ENCODE measurements around the gene TRIM31.
"Not testable (repeated sequence)": the region's sequence is repeated elsewhere in the genome, so short reads cannot be mapped to it uniquely, and the experiment has no call there.

TRIM31 gene

GRCh38 chr6:30152016-30152673 lies 39.3 kb upstream of the TRIM31 start:
- Mint-ChIP-seq H3K36me3 (no peaks in the 10 kb centered on the region), H3K9me3 (no peaks in the 10 kb centered on the region), H3K4me1 (peaks cover 4% of the 10 kb centered on the region), H3K27me3 (peaks cover 8% of the 10 kb centered on the region), H3K4me3 (no peak overlapping the region), H3K27ac (no peak overlapping the region)

- Mint-ChIP-seq H3K4me1 (peaks cover 4% of the 10 kb centered on the region), H3K36me3 (no peaks in the 10 kb centered on the region), H3K27me3 (peaks cover 8% of the 10 kb centered on the region), H3K27ac (no peak overlapping the region), H3K9me3 (no peaks in the 10 kb centered on the region), H3K4me3 (no peak overlapping the region)
Measured at GRCh38 chr6:30151580-30151979, 38.7 kb upstream of the TRIM31 start.

GRCh38 chr6:30150671-30151395 lies 37.9 kb upstream of the TRIM31 start:
- Mint-ChIP-seq H3K9me3 (no peaks in the 10 kb centered on the region), H3K4me3 (no peak overlapping the region), H3K36me3 (no peaks in the 10 kb centered on the region), H3K27ac (peak overlapping the region; percentile 47), H3K27me3 (peaks cover 6% of the 10 kb centered on the region), H3K4me1 (peaks cover 4% of the 10 kb centered on the region)

- no peak overlapping the region for H3K27ac Mint-ChIP-seq
- H3K36me3 Mint-ChIP-seq, result no peaks in the 10 kb centered on the region
- peaks cover 4% of the 10 kb centered on the region for H3K4me1 Mint-ChIP-seq
- no peak overlapping the region for H3K4me3 Mint-ChIP-seq
- H3K27me3 Mint-ChIP-seq, result peaks cover 9% of the 10 kb centered on the region
- H3K9me3 Mint-ChIP-seq, result no peaks in the 10 kb centered on the region
Measured at GRCh38 chr6:30149858-30150550, 37.1 kb upstream of the TRIM31 start.

- no peak overlapping the region for H3K27ac Mint-ChIP-seq
- no peak overlapping the region for H3K4me3 Mint-ChIP-seq
- H3K36me3 Mint-ChIP-seq, result no peaks in the 10 kb centered on the region
- H3K9me3 Mint-ChIP-seq, result no peaks in the 10 kb centered on the region
- peaks cover 4% of the 10 kb centered on the region for H3K4me1 Mint-ChIP-seq
- H3K27me3 Mint-ChIP-seq, result peaks cover 8% of the 10 kb centered on the region
Measured at GRCh38 chr6:30149234-30149633, 36.3 kb upstream of the TRIM31 start.

GRCh38 chr6:30147096-30147495 lies 34.2 kb upstream of the TRIM31 start:
- no peak overlapping the region for H3K27ac Mint-ChIP-seq
- no peaks in the 10 kb centered on the region for H3K36me3 Mint-ChIP-seq
- H3K9me3 Mint-ChIP-seq, result no peaks in the 10 kb centered on the region
- peaks cover 14% of the 10 kb centered on the region for H3K27me3 Mint-ChIP-seq
- H3K4me1 Mint-ChIP-seq, result peaks cover 4% of the 10 kb centered on the region
- no peak overlapping the region for H3K4me3 Mint-ChIP-seq

- Mint-ChIP-seq H3K36me3 (no peaks in the 10 kb centered on the region), H3K9me3 (no peaks in the 10 kb centered on the region), H3K27ac (no peak overlapping the region), H3K27me3 (peaks cover 22% of the 10 kb centered on the region), H3K4me3 (no peak overlapping the region), H3K4me1 (no peaks in the 10 kb centered on the region)
Measured at GRCh38 chr6:30145818-30146217, 32.9 kb upstream of the TRIM31 start.

- H3K4me3 Mint-ChIP-seq, result no peak overlapping the region
- peaks cover 23% of the 10 kb centered on the region for H3K27me3 Mint-ChIP-seq
- no peaks in the 10 kb centered on the region for H3K4me1 Mint-ChIP-seq
- H3K27ac Mint-ChIP-seq, result no peak overlapping the region
- H3K9me3 Mint-ChIP-seq, result no peaks in the 10 kb centered on the region
- no peaks in the 10 kb centered on the region for H3K36me3 Mint-ChIP-seq
Measured at GRCh38 chr6:30144811-30145210, 31.9 kb upstream of the TRIM31 start.

GRCh38 chr6:30143780-30144179 lies 30.9 kb upstream of the TRIM31 start:
- no peaks in the 10 kb centered on the region for H3K36me3 Mint-ChIP-seq

GRCh38 chr6:30142665-30143064 lies 29.8 kb upstream of the TRIM31 start:
- H3K9me3 Mint-ChIP-seq, result no peaks in the 10 kb centered on the region
- H3K4me3 Mint-ChIP-seq, result no peak overlapping the region
- H3K4me1 Mint-ChIP-seq, result no peaks in the 10 kb centered on the region
- no peak overlapping the region for H3K27ac Mint-ChIP-seq
- peaks cover 22% of the 10 kb centered on the region for H3K27me3 Mint-ChIP-seq
- H3K36me3 Mint-ChIP-seq, result no peaks in the 10 kb centered on the region

More at GRCh38 chr6:30143780-30144179, 30.9 kb upstream of the TRIM31 start:
- no peaks in the 10 kb centered on the region for H3K4me1 Mint-ChIP-seq
- H3K27ac Mint-ChIP-seq, result no peak overlapping the region
- H3K27me3 Mint-ChIP-seq, result peaks cover 25% of the 10 kb centered on the region
- no peaks in the 10 kb centered on the region for H3K9me3 Mint-ChIP-seq
- H3K4me3 Mint-ChIP-seq, result no peak overlapping the region

GRCh38 chr6:30140240-30140639 lies 27.4 kb upstream of the TRIM31 start:
- H3K9me3 Mint-ChIP-seq, H3K27ac Mint-ChIP-seq, H3K4me1 Mint-ChIP-seq, H3K4me3 Mint-ChIP-seq, H3K36me3 Mint-ChIP-seq: not testable (repeated sequence)
- peaks cover 19% of the 10 kb centered on the region for H3K27me3 Mint-ChIP-seq

GRCh38 chr6:30136570-30137286 lies 23.8 kb upstream of the TRIM31 start:
- Mint-ChIP-seq H3K27ac (no peak overlapping the region), H3K9me3 (no peaks in the 10 kb centered on the region), H3K4me1 (no peaks in the 10 kb centered on the region), H3K4me3 (no peak overlapping the region), H3K36me3 (no peaks in the 10 kb centered on the region), H3K27me3 (peaks cover 21% of the 10 kb centered on the region)

GRCh38 chr6:30135757-30136156 lies 22.9 kb upstream of the TRIM31 start, which contains the start of gene TRIM40:
TRIM40 (plus strand) TSS chr6:30136140; CDS start chr6:30137037, 897 bp downstream.
- peaks cover 4% of the 10 kb centered on the region for H3K4me1 Mint-ChIP-seq
- peaks cover 22% of the 10 kb centered on the region for H3K27me3 Mint-ChIP-seq
- H3K4me3 Mint-ChIP-seq, result no peak within 1 kb of the TSS
- no peak within 1 kb of the TSS for H3K27ac Mint-ChIP-seq
- H3K9me3 Mint-ChIP-seq, result no peaks in the 10 kb centered on the region
- H3K36me3 Mint-ChIP-seq, result no peaks in the 10 kb centered on the region

GRCh38 chr6:30135147-30135546 lies 22.3 kb upstream of the TRIM31 start:
- Mint-ChIP-seq H3K27ac (no peak overlapping the region), H3K9me3 (no peaks in the 10 kb centered on the region), H3K4me1 (peaks cover 6% of the 10 kb centered on the region), H3K4me3 (no peak overlapping the region), H3K36me3 (no peaks in the 10 kb centered on the region), H3K27me3 (peaks cover 25% of the 10 kb centered on the region)

GRCh38 chr6:30131947-30132497 lies 19.1 kb upstream of the TRIM31 start:
- no peak overlapping the region for H3K4me3 Mint-ChIP-seq
- peaks cover 43% of the 10 kb centered on the region for H3K27me3 Mint-ChIP-seq
- H3K9me3 Mint-ChIP-seq, result no peaks in the 10 kb centered on the region
- peaks cover 12% of the 10 kb centered on the region for H3K4me1 Mint-ChIP-seq
- H3K27ac Mint-ChIP-seq, result no peak overlapping the region
- no peaks in the 10 kb centered on the region for H3K36me3 Mint-ChIP-seq

All from activated naive CD4-positive, alpha-beta T cell treated with anti-CD3 and anti-CD28 coated beads, Interleukin-2, amount 50 U/mL, for 24 hours (primary cell).